ENCODE data around the gene ST3GAL4. TPM values are rescaled to one million over a fixed set of nuclear protein-coding genes. Genes with fewer than 3 reads are reported as not detected.

The ST3GAL4 gene
- total RNA-seq, 4 donors from 2014 or later = 42.1 to 56.2 (median 47.2) TPM

DNA sequence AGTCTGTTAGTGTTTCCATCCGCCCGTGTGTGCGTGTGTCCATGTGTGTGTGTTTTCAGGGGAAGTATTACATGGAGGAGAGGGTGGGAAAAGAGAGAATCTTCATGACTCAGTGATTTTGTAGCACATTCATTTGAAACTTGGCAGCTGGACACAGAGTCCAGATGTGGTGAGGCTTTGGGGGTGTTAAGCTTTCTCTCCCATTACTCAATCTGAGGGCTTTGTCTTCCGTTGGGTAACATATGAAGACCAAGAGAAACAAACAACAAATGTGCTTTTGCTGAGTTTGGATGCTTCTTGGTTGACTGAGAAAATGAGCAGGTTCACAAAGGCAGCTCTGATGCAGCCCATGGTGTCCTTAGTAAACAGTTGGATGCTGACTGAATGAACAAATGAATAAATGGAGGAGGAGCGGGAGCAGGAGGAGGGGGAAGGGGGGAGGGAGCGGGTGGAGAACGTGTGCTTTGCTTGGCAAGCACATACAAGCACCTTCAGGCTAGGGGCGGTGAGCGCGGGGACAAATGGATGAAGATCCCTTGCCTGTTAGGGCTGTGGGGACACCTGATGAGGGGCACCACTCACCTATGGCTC lies 104.3 kb downstream of the ST3GAL4 start:
- Histone ChIP-seq H3K36me3 (no peaks in the 10 kb centered on the region), H3K27me3 (peaks cover 65% of the 10 kb centered on the region), H3K4me1 (no peaks in the 10 kb centered on the region), H3K4me3 (no peak overlapping the region), H3K27ac (no peak overlapping the region), H3K9me3 (peaks cover 0 to 5% (median 0%) of the 10 kb centered on the region in 3 donors)
- peak; percentile 44 for ATAC-seq
- TF ChIP-seq EP300 (IDR thresholded peaks at IDR 0.05) (no peak), CTCF (IDR thresholded peaks at IDR 0.05) (no peak), POLR2AphosphoS5 (IDR thresholded peaks at IDR 0.05) (no peak), POLR2A (IDR thresholded peaks at IDR 0.05) (no peak)
- WGBS, 2 donors (ENCODE audit: low coverage in 1 of 2) = 57% methylated on average over 9 of the region's 10 CpGs; no CpG with 5 or more reads in 1 of the 2 donors

- H3K27ac ChIP-seq = no peak overlapping the region
- TF ChIP-seq CTCF (IDR thresholded peaks at IDR 0.05) (no peak), EP300 (IDR thresholded peaks at IDR 0.05) (no peak), POLR2AphosphoS5 (IDR thresholded peaks at IDR 0.05) (no peak), POLR2A (IDR thresholded peaks at IDR 0.05) (no peak)
- peaks cover 58% of the 10 kb centered on the region for H3K27me3 ChIP-seq
- no peak overlapping the region for H3K4me3 ChIP-seq
- no peaks in the 10 kb centered on the region for H3K36me3 ChIP-seq
- peaks cover 0 to 6% (median 0%) of the 10 kb centered on the region in 3 donors for H3K9me3 ChIP-seq
- WGBS, 2 donors (ENCODE audit: low coverage in 1 of 2) = 83 to 100% methylated on average over 2 of the region's 15 CpGs
- peaks cover 0 to 7% (median 0%) of the 10 kb centered on the region in 3 donors for H3K4me1 ChIP-seq
- ATAC-seq = no peak
Measured at GRCh38 chr11:126460417-126461095, 105.1 kb downstream of the ST3GAL4 start.

DNA sequence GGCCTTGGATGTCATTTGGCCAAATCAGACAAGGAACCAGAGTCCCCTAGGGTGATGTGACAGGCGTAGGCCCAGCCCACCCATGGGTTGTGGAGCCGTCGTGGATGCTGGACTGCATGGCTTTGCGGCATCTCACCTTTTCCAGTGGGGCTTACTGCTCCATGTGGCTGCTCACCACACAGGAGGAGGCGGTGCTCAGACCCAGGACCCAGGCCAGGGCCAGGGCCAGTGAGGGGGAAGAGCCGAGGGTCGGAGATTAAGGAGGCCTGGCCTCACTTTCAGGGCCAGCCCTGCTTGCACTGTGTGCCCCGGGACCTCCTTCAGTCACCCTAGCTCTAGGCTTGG lies 105.6 kb downstream of the ST3GAL4 start:
- Histone ChIP-seq H3K27ac (no peak overlapping the region), H3K4me3 (no peak overlapping the region), H3K4me1 (peaks cover 0 to 12% (median 0%) of the 10 kb centered on the region in 3 donors), H3K36me3 (no peaks in the 10 kb centered on the region), H3K9me3 (peaks cover 0 to 6% (median 0%) of the 10 kb centered on the region in 3 donors), H3K27me3 (peaks cover 58% of the 10 kb centered on the region)
- ATAC-seq = no peak
- no peak for TF ChIP-seq POLR2A (IDR thresholded peaks at IDR 0.05)
- TF ChIP-seq POLR2AphosphoS5 (IDR thresholded peaks at IDR 0.05) = no peak
- no peak for TF ChIP-seq EP300 (IDR thresholded peaks at IDR 0.05)
- no peak for TF ChIP-seq CTCF (IDR thresholded peaks at IDR 0.05)
- 98% methylated on average over 6 of the region's 8 CpGs; no CpG with 5 or more reads in 1 of the 2 donors for WGBS, 2 donors (ENCODE audit: low coverage in 1 of 2)

DNA sequence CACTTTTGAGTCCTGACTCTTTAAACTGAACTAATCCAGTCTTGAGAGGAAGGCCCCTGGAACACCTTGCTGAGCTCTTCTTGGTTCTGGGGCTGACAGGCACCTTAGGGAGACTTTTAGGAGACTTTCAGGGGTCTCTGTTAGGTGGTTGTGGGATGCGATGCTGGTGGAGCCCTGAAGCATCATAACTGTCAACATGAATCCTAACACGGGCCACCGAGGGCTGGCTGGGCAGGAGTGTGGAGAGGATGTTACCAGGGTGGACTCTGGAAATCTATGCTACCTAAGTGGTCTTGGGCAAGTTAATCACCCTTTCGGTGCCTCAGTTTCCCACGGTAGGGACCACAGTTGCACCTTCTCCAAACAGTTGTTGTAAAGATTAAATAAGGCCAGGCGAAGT lies 106.5 kb downstream of the ST3GAL4 start:
- ATAC-seq = no peak
- no peaks in the 10 kb centered on the region for H3K36me3 ChIP-seq
- peaks cover 0 to 15% (median 0%) of the 10 kb centered on the region in 3 donors for H3K4me1 ChIP-seq
- peaks cover 55% of the 10 kb centered on the region for H3K27me3 ChIP-seq
- H3K27ac ChIP-seq = no peak overlapping the region
- H3K4me3 ChIP-seq = no peak overlapping the region
- peaks cover 0 to 6% (median 0%) of the 10 kb centered on the region in 3 donors for H3K9me3 ChIP-seq
- WGBS, 2 donors (ENCODE audit: low coverage in 1 of 2) = 96% methylated on average over 3 of the region's 6 CpGs; no CpG with 5 or more reads in 1 of the 2 donors
- no peak for TF ChIP-seq POLR2AphosphoS5 (IDR thresholded peaks at IDR 0.05)
- no peak for TF ChIP-seq CTCF (IDR thresholded peaks at IDR 0.05)
- TF ChIP-seq EP300 (IDR thresholded peaks at IDR 0.05) = no peak
- TF ChIP-seq POLR2A (IDR thresholded peaks at IDR 0.05) = no peak

- no peak for ATAC-seq
- H3K27ac ChIP-seq = no peak overlapping the region
- peaks cover 0 to 6% (median 0%) of the 10 kb centered on the region in 3 donors for H3K9me3 ChIP-seq
- H3K36me3 ChIP-seq = no peaks in the 10 kb centered on the region
- TF ChIP-seq POLR2A (IDR thresholded peaks at IDR 0.05) = no peak
- no peak for TF ChIP-seq CTCF (IDR thresholded peaks at IDR 0.05)
- TF ChIP-seq EP300 (IDR thresholded peaks at IDR 0.05) = no peak
- no peak for TF ChIP-seq POLR2AphosphoS5 (IDR thresholded peaks at IDR 0.05)
- H3K27me3 ChIP-seq = peaks cover 57% of the 10 kb centered on the region
- H3K4me3 ChIP-seq = no peak overlapping the region
- WGBS, 2 donors (ENCODE audit: low coverage in 1 of 2) = 96 to 100% methylated on average over 3 to 5 of the region's 7 CpGs
- H3K4me1 ChIP-seq = peaks cover 0 to 15% (median 0%) of the 10 kb centered on the region in 3 donors
Measured at GRCh38 chr11:126462422-126462821, 106.9 kb downstream of the ST3GAL4 start.
